ENCODE measurements around the gene RAG2. TPM values are rescaled to one million over a fixed set of nuclear protein-coding genes. Genes with fewer than 3 reads are reported as not detected.

RAG2 gene
- total and polyA plus RNA-seq, 2 of the 4 experiments (the other 2 are of a cell fraction), result not detected

DNA sequence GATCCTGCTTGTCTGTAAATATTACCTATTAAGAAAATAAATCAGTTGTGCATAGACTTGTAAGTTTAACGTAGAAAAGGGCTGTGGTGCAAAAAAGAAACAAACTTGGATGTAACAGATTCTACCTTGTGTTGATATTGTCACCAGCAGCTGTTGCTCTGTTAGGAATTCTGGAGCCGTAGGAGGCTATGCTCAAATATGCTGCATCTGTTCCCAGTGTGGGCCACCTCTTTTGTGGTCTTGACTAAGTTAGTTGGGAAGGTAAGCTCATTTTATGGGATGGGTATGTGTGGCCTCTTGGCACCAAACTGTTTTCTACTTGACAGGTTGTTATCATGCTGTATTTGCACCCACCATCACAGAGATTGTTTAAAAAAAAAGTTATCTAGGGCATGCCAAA lies 29.4 kb upstream of the RAG2 start:
- Histone ChIP-seq H4K91ac (ENCODE audit: insufficient read depth, low read depth, low read length) (no peak overlapping the region), H3K79me1 (ENCODE audit: low read depth in 1 of 2, low read length in 2 of 2) (no peaks in the 10 kb centered on the region), H3K36me3 (ENCODE audit: control insufficient read depth, insufficient read depth, low read length) (no peaks in the 10 kb centered on the region), H3K27ac (ENCODE audit: insufficient read depth, low read length) (no peak overlapping the region), H2AK5ac (ENCODE audit: low read depth, low read length) (no peak overlapping the region), H4K5ac (ENCODE audit: low read depth, low read length) (no peak overlapping the region), H4K20me1 (ENCODE audit: insufficient read depth, low read length) (no peaks in the 10 kb centered on the region), H2AK9ac (replicated peaks; ENCODE audit: low read depth, low read length, poor library complexity) (no peak overlapping the region), H3K4me1 (ENCODE audit: control insufficient read depth, insufficient read depth, low read length) (no peaks in the 10 kb centered on the region), H3K14ac (replicated peaks; ENCODE audit: low read depth, low read length) (no peak overlapping the region), H3K23ac (ENCODE audit: low read depth, low read length) (no peak overlapping the region), H3K27me3 (ENCODE audit: control insufficient read depth, insufficient read depth, low read length) (no peaks in the 10 kb centered on the region), H2BK5ac (ENCODE audit: low read depth, low read length, poor library complexity, severe bottlenecking) (no peak overlapping the region), H2BK120ac (ENCODE audit: low read depth, low read length) (no peak overlapping the region), H3K56ac (ENCODE audit: extremely low read depth, insufficient read depth, low read length) (no peak overlapping the region), H3K9me1 (ENCODE audit: insufficient read depth, low read length) (no peaks in the 10 kb centered on the region), H3K9ac (ENCODE audit: low read depth, low read length) (no peak overlapping the region), H3K18ac (ENCODE audit: low read depth, low read length) (no peak overlapping the region), H3K9me3 (ENCODE audit: control insufficient read depth, insufficient read depth, low read length) (no peaks in the 10 kb centered on the region), H3K4me2 (ENCODE audit: low read depth, low read length) (no peak overlapping the region), H2BK15ac (ENCODE audit: low read depth, low read length) (no peak overlapping the region), H2BK20ac (ENCODE audit: low read depth, low read length) (no peak overlapping the region), H4K8ac (ENCODE audit: low read depth in 2 of 2, low read length in 2 of 2) (no peak overlapping the region), H2AFZ (replicated peaks; ENCODE audit: low read length, poor library complexity) (no peak overlapping the region), H3K4me3 (ENCODE audit: insufficient read depth, low read depth, low read length) (no peak overlapping the region), H3K4ac (ENCODE audit: low read depth, low read length) (no peak overlapping the region)
- BruUV-seq (replicated peaks), result no TSS peak
- no peak for ATAC-seq (ENCODE audit: low read depth)
- DNase-seq, result no peak
- no CpG with 5 or more reads among the region's 2 CpGs for WGBS, 2 experiments (ENCODE audit: extremely low coverage in 2 of 2, insufficient read length in 1 of 2)
- in situ Hi-C loops (cut with MboI; ENCODE audit: low sequenced_read_pairs) (no loop called here), intact Hi-C loops (cut with micrococcal nuclease) (no loop called here), dilution Hi-C loops (cut with HindIII; ENCODE audit: low sequenced_read_pairs, unreplicated experiment) (no loop called here)
- no peak for TF ChIP-seq MXI1 (IDR thresholded peaks at IDR 0.05; ENCODE audit: borderline replicate concordance, low read depth, low read length)
- TF ChIP-seq FOS (IDR thresholded peaks at IDR 0.05; ENCODE audit: low read depth, low read length), result no peak
- TF ChIP-seq RFX5 (IDR thresholded peaks at IDR 0.05; ENCODE audit: low read depth, low read length), result no peak
- TF ChIP-seq MAZ (IDR thresholded peaks at IDR 0.05; ENCODE audit: borderline replicate concordance, low read depth, low read length), result no peak
- TF ChIP-seq, protein P1, sequence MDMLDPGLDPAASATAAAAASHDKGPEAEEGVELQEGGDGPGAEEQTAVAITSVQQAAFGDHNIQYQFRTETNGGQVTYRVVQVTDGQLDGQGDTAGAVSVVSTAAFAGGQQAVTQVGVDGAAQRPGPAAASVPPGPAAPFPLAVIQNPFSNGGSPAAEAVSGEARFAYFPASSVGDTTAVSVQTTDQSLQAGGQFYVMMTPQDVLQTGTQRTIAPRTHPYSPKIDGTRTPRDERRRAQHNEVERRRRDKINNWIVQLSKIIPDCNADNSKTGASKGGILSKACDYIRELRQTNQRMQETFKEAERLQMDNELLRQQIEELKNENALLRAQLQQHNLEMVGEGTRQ (IDR thresholded peaks at IDR 0.05; ENCODE audit: low read depth, low read length), result no peak
- no peak for TF ChIP-seq BHLHE40 (IDR thresholded peaks at IDR 0.05; ENCODE audit: low read depth, low read length)
- TF ChIP-seq CEBPB (IDR thresholded peaks at IDR 0.05; ENCODE audit: low read depth, low read length), result no peak
- TF ChIP-seq RAD21 (IDR thresholded peaks at IDR 0.05; ENCODE audit: low read length), result no peak
- TF ChIP-seq SMC3 (IDR thresholded peaks at IDR 0.05; ENCODE audit: low read depth, low read length), result no peak
- TF ChIP-seq CHD1 (IDR thresholded peaks at IDR 0.05; ENCODE audit: low read depth, low read length), result no peak
- TF ChIP-seq MAFK (IDR thresholded peaks at IDR 0.05; ENCODE audit: low read depth, low read length), result no peak
- TF ChIP-seq, protein P2, sequence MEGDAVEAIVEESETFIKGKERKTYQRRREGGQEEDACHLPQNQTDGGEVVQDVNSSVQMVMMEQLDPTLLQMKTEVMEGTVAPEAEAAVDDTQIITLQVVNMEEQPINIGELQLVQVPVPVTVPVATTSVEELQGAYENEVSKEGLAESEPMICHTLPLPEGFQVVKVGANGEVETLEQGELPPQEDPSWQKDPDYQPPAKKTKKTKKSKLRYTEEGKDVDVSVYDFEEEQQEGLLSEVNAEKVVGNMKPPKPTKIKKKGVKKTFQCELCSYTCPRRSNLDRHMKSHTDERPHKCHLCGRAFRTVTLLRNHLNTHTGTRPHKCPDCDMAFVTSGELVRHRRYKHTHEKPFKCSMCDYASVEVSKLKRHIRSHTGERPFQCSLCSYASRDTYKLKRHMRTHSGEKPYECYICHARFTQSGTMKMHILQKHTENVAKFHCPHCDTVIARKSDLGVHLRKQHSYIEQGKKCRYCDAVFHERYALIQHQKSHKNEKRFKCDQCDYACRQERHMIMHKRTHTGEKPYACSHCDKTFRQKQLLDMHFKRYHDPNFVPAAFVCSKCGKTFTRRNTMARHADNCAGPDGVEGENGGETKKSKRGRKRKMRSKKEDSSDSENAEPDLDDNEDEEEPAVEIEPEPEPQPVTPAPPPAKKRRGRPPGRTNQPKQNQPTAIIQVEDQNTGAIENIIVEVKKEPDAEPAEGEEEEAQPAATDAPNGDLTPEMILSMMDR (conservative IDR thresholded peaks at IDR 0.05; ENCODE audit: low read depth, low read length), result no peak
- TF ChIP-seq POLR2A (IDR thresholded peaks at IDR 0.05; ENCODE audit: low read depth, low read length), result no peak
- TF ChIP-seq RCOR1 (IDR thresholded peaks at IDR 0.05; ENCODE audit: insufficient replicate concordance, low read length), result no peak
- TF ChIP-seq, protein P3, sequence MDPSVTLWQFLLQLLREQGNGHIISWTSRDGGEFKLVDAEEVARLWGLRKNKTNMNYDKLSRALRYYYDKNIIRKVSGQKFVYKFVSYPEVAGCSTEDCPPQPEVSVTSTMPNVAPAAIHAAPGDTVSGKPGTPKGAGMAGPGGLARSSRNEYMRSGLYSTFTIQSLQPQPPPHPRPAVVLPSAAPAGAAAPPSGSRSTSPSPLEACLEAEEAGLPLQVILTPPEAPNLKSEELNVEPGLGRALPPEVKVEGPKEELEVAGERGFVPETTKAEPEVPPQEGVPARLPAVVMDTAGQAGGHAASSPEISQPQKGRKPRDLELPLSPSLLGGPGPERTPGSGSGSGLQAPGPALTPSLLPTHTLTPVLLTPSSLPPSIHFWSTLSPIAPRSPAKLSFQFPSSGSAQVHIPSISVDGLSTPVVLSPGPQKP (IDR thresholded peaks at IDR 0.05; ENCODE audit: borderline replicate concordance, low read depth, low read length), result no peak
- TF ChIP-seq NFE2L2 (IDR thresholded peaks at IDR 0.05; ENCODE audit: low read depth, low read length), result no peak
- ChIA-PET CTCF (interaction anchor here (0.6 kb wide), 1 partner anchor 23 kb away, joined by 5 read pairs; no protein-coding TSS in a partner anchor), POLR2A (ENCODE audit: unreplicated experiment) (no interaction called here)
